Parathyroid adenoma (tissue), 2 donors: ENCODE data around the gene GAK.

ENCODE experiments used
- H2AFZ ChIP-seq: fragments of 300-600 bp; sonication (generic); one replicate; pipeline ENCODE4 v1.7.0; 2017; ENCODE audit warnings: antibody characterized with exemption, mild to moderate bottlenecking
- H3K27ac ChIP-seq: fragments of 300-600 bp; sonication (generic); one replicate; pipeline ENCODE4 v1.7.0; 2017
- H3K27me3 ChIP-seq: fragments of 300-600 bp; sonication (generic); one replicate; pipeline ENCODE4 v1.7.0; 2017; ENCODE audit warnings: low read length; ENCODE audit not compliant: control insufficient read depth, insufficient read depth
- H3K36me3 ChIP-seq: fragments of 300-600 bp; sonication (generic); one replicate; pipeline ENCODE4 v1.7.0; 2017; ENCODE audit warnings: low read length; ENCODE audit not compliant: control insufficient read depth, insufficient read depth
- H3K4me1 ChIP-seq: fragments of 300-600 bp; sonication (generic); one replicate; pipeline ENCODE4 v1.7.0; 2017; ENCODE audit warnings: control low read depth
- H3K4me2 ChIP-seq: fragments of 300-600 bp; sonication (generic); one replicate; pipeline ENCODE4 v1.7.0; 2017; ENCODE audit warnings: low read length
- H3K4me3 ChIP-seq: fragments of 300-600 bp; sonication (generic); one replicate; pipeline ENCODE4 v1.7.0; 2017; ENCODE audit warnings: low read depth, low read length
- H3K79me2 ChIP-seq: fragments of 300-600 bp; sonication (generic); one replicate; pipeline ENCODE4 v1.7.0; 2017; ENCODE audit warnings: control low read depth
- H3K9ac ChIP-seq: fragments of 300-600 bp; sonication (generic); one replicate; pipeline ENCODE4 v1.7.0; 2017; ENCODE audit warnings: mild to moderate bottlenecking
- H3K9me3 ChIP-seq: fragments of 300-600 bp; sonication (generic); one replicate; pipeline ENCODE4 v1.7.0; 2017; ENCODE audit warnings: low read length; ENCODE audit not compliant: control insufficient read depth
- CTCF ChIP-seq: fragments of 300-600 bp; sonication (generic); IDR thresholded peaks from one replicate; pipeline ENCODE4 v1.7.0; 2017; ENCODE audit warnings: antibody characterized with exemption, mild to moderate bottlenecking
- donor health status: primary hyperparathyroidism.

GAK gene

GRCh38 chr4:884896-885295, 47.2 kb downstream of the GAK start:
- Histone ChIP-seq H3K4me1 (no peaks in the 10 kb centered on the region), H3K27me3 (no peaks in the 10 kb centered on the region), H3K79me2 (no peaks in the 10 kb centered on the region), H3K27ac (no peak overlapping the region), H3K36me3 (no peaks in the 10 kb centered on the region), H3K4me2 (no peak overlapping the region), H3K9ac (no peak overlapping the region), H2AFZ (no peak overlapping the region), H3K4me3 (no peak overlapping the region), H3K9me3 (no peaks in the 10 kb centered on the region)
- no peak for TF ChIP-seq CTCF

GRCh38 chr4:884259-884658, 47.9 kb downstream of the GAK start:
- no peaks in the 10 kb centered on the region for H3K9me3 ChIP-seq
- H2AFZ ChIP-seq = no peak overlapping the region
- H3K27me3 ChIP-seq = no peaks in the 10 kb centered on the region
- H3K9ac ChIP-seq = no peak overlapping the region
- TF ChIP-seq CTCF = no peak
- H3K27ac ChIP-seq = no peak overlapping the region
- H3K4me2 ChIP-seq = no peak overlapping the region
- H3K36me3 ChIP-seq = no peaks in the 10 kb centered on the region
- no peaks in the 10 kb centered on the region for H3K79me2 ChIP-seq
- no peaks in the 10 kb centered on the region for H3K4me1 ChIP-seq
- H3K4me3 ChIP-seq = no peak overlapping the region

- H3K36me3 ChIP-seq = no peaks in the 10 kb centered on the region
- no peak overlapping the region for H3K4me2 ChIP-seq
- H3K9ac ChIP-seq = no peak overlapping the region
- H2AFZ ChIP-seq = no peak overlapping the region
- no peaks in the 10 kb centered on the region for H3K4me1 ChIP-seq
- no peaks in the 10 kb centered on the region for H3K27me3 ChIP-seq
- no peaks in the 10 kb centered on the region for H3K9me3 ChIP-seq
- TF ChIP-seq CTCF = no peak
- H3K79me2 ChIP-seq = no peaks in the 10 kb centered on the region
- H3K27ac ChIP-seq = no peak overlapping the region
- no peak overlapping the region for H3K4me3 ChIP-seq
Observed at GRCh38 chr4:883377-884095, 48.6 kb downstream of the GAK start.

- H3K4me1 ChIP-seq = no peaks in the 10 kb centered on the region
- no peak overlapping the region for H3K4me2 ChIP-seq
- no peaks in the 10 kb centered on the region for H3K79me2 ChIP-seq
- H2AFZ ChIP-seq = no peak overlapping the region
- no peak for TF ChIP-seq CTCF
- no peaks in the 10 kb centered on the region for H3K9me3 ChIP-seq
- H3K36me3 ChIP-seq = no peaks in the 10 kb centered on the region
- no peak overlapping the region for H3K27ac ChIP-seq
- H3K4me3 ChIP-seq = no peak overlapping the region
- H3K9ac ChIP-seq = no peak overlapping the region
- H3K27me3 ChIP-seq = no peaks in the 10 kb centered on the region
Observed at GRCh38 chr4:882646-883045, 49.5 kb downstream of the GAK start.

- H3K4me2 ChIP-seq = no peak overlapping the region
- no peak overlapping the region for H2AFZ ChIP-seq
- H3K27ac ChIP-seq = no peak overlapping the region
- no peaks in the 10 kb centered on the region for H3K36me3 ChIP-seq
- no peak overlapping the region for H3K9ac ChIP-seq
- H3K27me3 ChIP-seq = no peaks in the 10 kb centered on the region
- no peak for TF ChIP-seq CTCF
- no peaks in the 10 kb centered on the region for H3K79me2 ChIP-seq
- H3K9me3 ChIP-seq = no peaks in the 10 kb centered on the region
- H3K4me3 ChIP-seq = no peak overlapping the region
- H3K4me1 ChIP-seq = no peaks in the 10 kb centered on the region
Observed at GRCh38 chr4:881709-882108, 50.4 kb downstream of the GAK start.
